ENCODE data around the gene AKAP8.

GRCh38 chr19:15381864-15382263 is 2.3 kb upstream of the AKAP8 start:
- TF ChIP-seq EZH2 (IDR thresholded peaks at IDR 0.05; ENCODE audit: borderline replicate concordance, insufficient read depth, low read length, poor library complexity, severe bottlenecking) (no peak), SMC3 (conservative IDR thresholded peaks at IDR 0.05; ENCODE audit: poor library complexity) (no peak), CTCF (IDR thresholded peaks at IDR 0.05; ENCODE audit: poor library complexity, severe bottlenecking) (no peak), EP300 (conservative IDR thresholded peaks at IDR 0.05; ENCODE audit: poor library complexity, severe bottlenecking) (no peak), REST (IDR thresholded peaks at IDR 0.05; ENCODE audit: borderline replicate concordance) (no peak), POLR2AphosphoS5 (IDR thresholded peaks at IDR 0.05) (no peak), RAD21 (conservative IDR thresholded peaks at IDR 0.05) (no peak)

Measured in neural cell (in vitro differentiated cells).